IPS-20b (cell line): ENCODE measurements around the gene DICER1.

Experiments
- H3K27ac ChIP-seq: one replicate; pipeline ENCODE4 v1.5.1; 2013; ENCODE audit warnings: low read length
- H3K27me3 ChIP-seq: 2 replicates; pipeline ENCODE4 v1.6.1; 2013; ENCODE audit warnings: mild to moderate bottlenecking, low read length, inconsistent platforms; ENCODE audit not compliant: insufficient read depth
- H3K36me3 ChIP-seq: 2 replicates; pipeline ENCODE4 v1.6.1; 2013; ENCODE audit warnings: low read depth, mild to moderate bottlenecking, inconsistent platforms, low read length, moderate library complexity; ENCODE audit not compliant: insufficient read depth
- H3K4me1 ChIP-seq: 2 replicates; pipeline ENCODE4 v1.6.1; 2013; ENCODE audit warnings: mild to moderate bottlenecking, control low read depth, inconsistent platforms, low read length, moderate library complexity; ENCODE audit not compliant: insufficient read depth
- H3K4me3 ChIP-seq: 2 replicates; pipeline ENCODE4 v1.5.1; 2013; ENCODE audit warnings: mild to moderate bottlenecking, low read length, inconsistent platforms
- H3K9ac ChIP-seq: 2 replicates; pipeline ENCODE4 v1.6.1; 2013; ENCODE audit warnings: low read depth, mild to moderate bottlenecking, inconsistent platforms, low read length, moderate library complexity
- H3K9me3 ChIP-seq: 2 replicates; pipeline ENCODE4 v1.6.1; 2013; ENCODE audit warnings: mild to moderate bottlenecking, low read depth, low read length, inconsistent platforms; ENCODE audit not compliant: insufficient read depth

The DICER1 gene

GRCh38 chr14:95063391-95063790 is 93.9 kb downstream of the DICER1 start:
- no peak overlapping the region for H3K27ac ChIP-seq
- no peaks in the 10 kb centered on the region for H3K9me3 ChIP-seq
- H3K36me3 ChIP-seq = no peaks in the 10 kb centered on the region
- no peaks in the 10 kb centered on the region for H3K27me3 ChIP-seq
- no peak overlapping the region for H3K9ac ChIP-seq
- no peak overlapping the region for H3K4me3 ChIP-seq
- H3K4me1 ChIP-seq = no peaks in the 10 kb centered on the region

DNA sequence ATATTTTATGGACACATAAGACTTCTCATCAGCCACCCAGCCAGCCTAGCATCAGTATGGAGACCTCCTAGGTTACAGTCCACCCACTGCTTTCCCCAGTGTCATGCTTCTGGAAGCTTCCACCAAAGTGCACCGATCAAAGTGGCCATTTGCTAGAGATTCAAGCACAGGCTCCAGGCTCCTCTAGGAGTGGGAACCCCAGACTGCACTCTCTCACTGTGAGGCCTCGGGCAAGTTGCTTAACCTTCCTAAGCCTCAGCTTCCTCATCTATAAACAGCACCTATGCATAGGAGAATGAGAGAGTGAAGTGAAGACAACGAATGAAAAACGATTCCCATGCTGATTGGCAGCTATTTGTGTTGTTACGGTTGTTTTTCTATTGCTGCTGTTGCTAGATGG is 94.4 kb downstream of the DICER1 start:
- Histone ChIP-seq H3K9ac (no peak overlapping the region), H3K4me1 (no peaks in the 10 kb centered on the region), H3K9me3 (no peaks in the 10 kb centered on the region), H3K36me3 (no peaks in the 10 kb centered on the region), H3K27me3 (no peaks in the 10 kb centered on the region), H3K27ac (no peak overlapping the region), H3K4me3 (no peak overlapping the region)

DNA sequence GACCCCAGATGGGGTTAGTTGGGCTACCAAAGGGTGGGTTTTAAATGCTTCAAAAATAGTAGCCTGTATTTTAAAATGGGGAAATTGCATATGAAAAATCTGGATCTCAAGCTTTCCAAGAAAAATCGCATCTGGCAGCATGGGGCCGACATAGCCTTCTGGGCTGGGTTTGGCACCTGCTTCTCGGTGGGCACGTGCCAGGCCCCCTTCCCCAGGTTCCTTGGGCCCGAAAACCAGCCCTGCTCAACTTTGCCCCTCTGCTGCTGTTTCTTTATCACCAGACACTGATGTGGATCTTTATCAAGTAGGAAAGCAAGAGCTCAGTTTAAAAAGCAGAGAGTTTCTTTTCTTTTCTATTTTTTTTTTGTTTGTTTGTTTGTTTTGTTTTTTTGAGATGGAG is 95.1 kb downstream of the DICER1 start:
- Histone ChIP-seq H3K27ac (no peak overlapping the region), H3K9ac (no peak overlapping the region), H3K4me1 (no peaks in the 10 kb centered on the region), H3K36me3 (no peaks in the 10 kb centered on the region), H3K27me3 (no peaks in the 10 kb centered on the region), H3K4me3 (no peak overlapping the region), H3K9me3 (no peaks in the 10 kb centered on the region)

GRCh38 chr14:95061317-95062093 is 95.8 kb downstream of the DICER1 start:
- H3K27ac ChIP-seq = no peak overlapping the region
- H3K4me1 ChIP-seq = no peaks in the 10 kb centered on the region
- no peak overlapping the region for H3K4me3 ChIP-seq
- H3K9ac ChIP-seq = no peak overlapping the region
- H3K36me3 ChIP-seq = no peaks in the 10 kb centered on the region
- H3K27me3 ChIP-seq = no peaks in the 10 kb centered on the region
- no peaks in the 10 kb centered on the region for H3K9me3 ChIP-seq

- H3K4me3 ChIP-seq = no peak overlapping the region
- no peak overlapping the region for H3K9ac ChIP-seq
- H3K27ac ChIP-seq = no peak overlapping the region
- H3K4me1 ChIP-seq = no peaks in the 10 kb centered on the region
- H3K36me3 ChIP-seq = no peaks in the 10 kb centered on the region
- H3K27me3 ChIP-seq = no peaks in the 10 kb centered on the region
- no peaks in the 10 kb centered on the region for H3K9me3 ChIP-seq
Observed at GRCh38 chr14:95059126-95059525, 98.2 kb downstream of the DICER1 start.

DNA sequence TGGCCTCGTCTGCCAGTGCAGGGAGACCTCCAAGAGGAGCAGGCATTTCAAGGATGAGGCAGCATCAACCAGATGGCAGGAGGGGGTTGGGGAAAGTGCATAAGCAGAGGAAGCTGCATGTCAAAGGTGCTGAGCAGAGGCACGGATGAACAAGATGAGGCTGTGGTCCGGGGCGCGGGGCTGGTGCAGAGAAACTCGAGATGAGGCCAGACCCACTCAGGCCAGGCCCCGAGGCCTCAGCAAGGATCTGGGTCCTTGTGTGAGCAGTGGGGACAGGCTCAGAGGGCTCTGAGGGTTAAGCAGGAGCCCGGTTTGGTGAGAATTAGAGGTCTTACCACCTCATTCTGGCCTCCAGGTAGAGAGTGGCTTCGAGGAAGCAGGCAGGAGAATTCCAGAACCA is 98.8 kb downstream of the DICER1 start:
- no peaks in the 10 kb centered on the region for H3K27me3 ChIP-seq
- no peak overlapping the region for H3K9ac ChIP-seq
- no peaks in the 10 kb centered on the region for H3K9me3 ChIP-seq
- H3K4me1 ChIP-seq = no peaks in the 10 kb centered on the region
- no peak overlapping the region for H3K4me3 ChIP-seq
- H3K36me3 ChIP-seq = no peaks in the 10 kb centered on the region
- no peak overlapping the region for H3K27ac ChIP-seq

DNA sequence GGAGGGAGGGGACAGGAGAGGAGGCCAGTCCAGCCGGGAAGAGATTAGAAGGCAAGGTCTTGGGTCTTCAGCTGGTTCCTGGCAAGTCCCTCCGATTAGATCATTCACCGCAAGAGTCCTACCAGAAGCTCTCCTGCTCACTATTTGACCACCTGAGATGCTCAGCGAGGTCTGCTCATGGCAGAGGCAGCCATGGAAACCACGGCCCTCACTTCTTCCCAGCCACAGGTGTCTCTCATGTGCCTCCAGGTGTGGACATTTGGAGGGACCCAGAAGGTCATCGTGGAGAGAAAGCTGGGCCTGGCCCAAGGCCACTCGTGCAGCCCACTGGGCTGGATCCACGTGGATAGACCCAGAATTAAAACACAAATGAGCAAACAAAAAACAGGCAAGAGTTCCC is 99.5 kb downstream of the DICER1 start:
- Histone ChIP-seq H3K9me3 (no peaks in the 10 kb centered on the region), H3K27ac (no peak overlapping the region), H3K36me3 (no peaks in the 10 kb centered on the region), H3K4me3 (no peak overlapping the region), H3K4me1 (no peaks in the 10 kb centered on the region), H3K9ac (no peak overlapping the region), H3K27me3 (no peaks in the 10 kb centered on the region)

- Histone ChIP-seq H3K27me3 (no peaks in the 10 kb centered on the region), H3K4me1 (no peaks in the 10 kb centered on the region), H3K27ac (no peak overlapping the region), H3K9ac (no peak overlapping the region), H3K36me3 (no peaks in the 10 kb centered on the region), H3K4me3 (no peak overlapping the region), H3K9me3 (no peaks in the 10 kb centered on the region)
Observed at GRCh38 chr14:95057147-95057546, 100.2 kb downstream of the DICER1 start.

DNA sequence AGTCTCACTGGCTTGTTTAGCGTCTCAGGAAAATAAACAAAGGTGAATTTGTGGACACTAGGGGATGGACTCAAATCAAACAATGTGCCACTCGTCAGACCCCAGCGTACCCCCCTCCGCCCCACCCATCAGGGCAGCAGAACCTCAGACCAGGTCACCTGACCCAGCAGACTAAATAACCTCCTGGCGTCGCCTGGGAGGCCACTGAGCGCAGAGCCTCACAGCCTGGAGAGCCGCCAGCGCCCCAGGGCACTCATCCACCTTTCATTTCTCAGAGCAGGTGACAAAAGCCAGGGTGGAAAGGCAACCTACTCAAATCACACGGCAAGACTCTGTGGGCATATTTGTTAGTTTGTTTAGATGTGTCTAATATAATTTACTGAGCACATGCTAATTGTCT is 100.9 kb downstream of the DICER1 start:
- Histone ChIP-seq H3K9ac (no peak overlapping the region), H3K27me3 (no peaks in the 10 kb centered on the region), H3K9me3 (no peaks in the 10 kb centered on the region), H3K36me3 (no peaks in the 10 kb centered on the region), H3K4me3 (no peak overlapping the region), H3K4me1 (no peaks in the 10 kb centered on the region), H3K27ac (no peak overlapping the region)

DNA sequence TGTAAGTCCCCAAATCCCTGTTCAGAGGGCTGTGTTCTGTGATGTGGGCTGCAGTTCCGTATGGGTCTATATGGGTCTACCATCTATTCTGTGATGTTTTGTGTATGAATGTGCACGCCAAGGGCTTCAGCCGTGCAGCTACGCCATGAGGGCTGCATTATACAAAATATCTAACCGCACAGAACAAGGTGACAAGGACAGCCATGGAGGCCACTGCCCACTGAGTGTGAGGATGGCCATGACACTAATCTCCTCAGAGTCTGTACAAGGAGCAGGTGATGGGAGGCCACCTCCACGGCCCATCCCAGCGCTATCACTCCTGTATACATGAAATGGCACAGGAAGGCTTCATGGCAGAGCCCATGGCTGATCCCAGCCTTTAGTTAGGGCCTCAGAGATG is 102.0 kb downstream of the DICER1 start:
- H3K9ac ChIP-seq = no peak overlapping the region
- H3K4me1 ChIP-seq = peaks cover 3% of the 10 kb centered on the region; the same call in 1 of the 2 replicates
- no peaks in the 10 kb centered on the region for H3K36me3 ChIP-seq
- H3K4me3 ChIP-seq = no peak overlapping the region
- no peaks in the 10 kb centered on the region for H3K9me3 ChIP-seq
- H3K27me3 ChIP-seq = peaks cover 4% of the 10 kb centered on the region; the same call in 1 of the 2 replicates
- H3K27ac ChIP-seq = no peak overlapping the region

DNA sequence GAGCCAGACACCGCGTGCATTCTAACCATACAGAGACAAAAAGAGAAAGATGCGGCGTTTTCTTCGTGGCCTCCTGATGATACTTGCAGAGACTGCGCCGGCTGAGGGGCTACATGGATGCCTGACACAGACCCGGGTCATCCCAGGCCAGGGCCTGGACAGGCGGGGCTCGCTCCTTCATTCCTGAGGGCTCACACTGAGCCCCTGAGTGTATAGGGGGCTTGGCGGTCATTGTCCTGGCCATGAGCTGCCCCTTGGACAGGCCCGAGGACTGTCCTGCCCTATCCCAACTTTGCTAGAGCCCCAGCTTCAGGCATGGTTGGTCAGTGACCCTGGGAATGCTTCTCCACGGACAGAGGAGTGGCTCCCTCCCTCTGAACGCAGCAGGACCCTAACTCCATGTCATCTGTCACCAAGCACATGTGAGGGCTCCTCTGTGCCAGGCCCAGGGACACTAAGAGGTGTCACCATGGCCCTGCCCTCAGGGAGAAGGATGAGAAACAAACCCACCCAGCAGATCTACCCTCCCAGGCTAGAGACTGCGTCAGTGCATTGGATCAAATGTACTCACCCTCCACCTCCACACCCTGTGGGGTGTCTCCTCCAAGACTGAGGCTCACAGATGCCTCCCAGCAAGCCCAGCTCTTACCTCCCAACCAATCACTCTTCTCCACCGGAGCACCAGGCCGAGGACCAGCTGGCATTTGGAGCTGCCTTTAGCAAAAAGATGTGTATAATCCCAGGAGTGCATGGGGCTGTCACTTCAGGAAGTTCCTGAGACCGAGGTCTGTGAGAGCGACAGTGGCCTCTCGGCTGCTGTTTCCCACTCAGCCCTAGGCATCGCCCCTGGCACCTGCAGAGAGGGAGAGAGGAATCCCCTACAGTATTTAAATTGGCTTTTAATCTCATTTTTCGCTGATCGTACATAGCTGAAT is 102.7 kb downstream of the DICER1 start:
- peaks cover 3% of the 10 kb centered on the region; the same call in 1 of the 2 replicates for H3K4me1 ChIP-seq
- H3K4me3 ChIP-seq = no peak overlapping the region
- no peak overlapping the region for H3K9ac ChIP-seq
- no peaks in the 10 kb centered on the region for H3K36me3 ChIP-seq
- no peaks in the 10 kb centered on the region for H3K9me3 ChIP-seq
- no peak overlapping the region for H3K27ac ChIP-seq
- H3K27me3 ChIP-seq = peaks cover 4% of the 10 kb centered on the region; the same call in 1 of the 2 replicates
